Fibroblast of pulmonary artery (primary cell): Measurements from ENCODE around the gene MAP1LC3A.

Experiments
- DNase-seq: peaks from one replicate; pipeline ENCODE4 v3.0.0-alpha.2; 2010; ENCODE audit warnings: low read depth
- H3K4me3 ChIP-seq: replicated peaks from 2 replicates; pipeline ENCODE4 v1.5.1; 2011; ENCODE audit warnings: low read depth, mild to moderate bottlenecking, control low read depth, low read length, moderate library complexity
- CTCF ChIP-seq: IDR thresholded peaks from 2 replicates; pipeline ENCODE4 v1.5.1; 2011; ENCODE audit warnings: mild to moderate bottlenecking, control low read depth, low read length, inconsistent platforms; ENCODE audit errors: missing control alignments

The MAP1LC3A gene

GRCh38 chr20:34581341-34582184 is 23.0 kb downstream of the MAP1LC3A start:
- no peak overlapping the region for H3K4me3 ChIP-seq
- peak; percentile 85 for DNase-seq
- no peak for TF ChIP-seq CTCF

- H3K4me3 ChIP-seq = no peak overlapping the region
- DNase-seq = no peak
- no peak for TF ChIP-seq CTCF
Measured at GRCh38 chr20:34582221-34582620, 23.7 kb downstream of the MAP1LC3A start.

- TF ChIP-seq CTCF = no peak
- H3K4me3 ChIP-seq = no peak overlapping the region
- DNase-seq = no peak
Measured at GRCh38 chr20:34582911-34583310, 24.4 kb downstream of the MAP1LC3A start.

GRCh38 chr20:34583544-34583943 is 25.0 kb downstream of the MAP1LC3A start:
- no peak for TF ChIP-seq CTCF
- DNase-seq = no peak
- H3K4me3 ChIP-seq = no peak overlapping the region

- TF ChIP-seq CTCF = no peak
- no peak for DNase-seq
- H3K4me3 ChIP-seq = no peak overlapping the region
Measured at GRCh38 chr20:34585019-34585418, 26.5 kb downstream of the MAP1LC3A start.

GRCh38 chr20:34586488-34587163 is 28.1 kb downstream of the MAP1LC3A start:
- no peak for TF ChIP-seq CTCF
- no peak for DNase-seq
- H3K4me3 ChIP-seq = no peak overlapping the region
